ENCODE results near the gene RHOV. TPM values are rescaled to one million over a fixed set of nuclear protein-coding genes. Genes with fewer than 3 reads are reported as not detected.

RHOV gene
- polyA plus RNA-seq, 1 donor from 2014 or later: 2.8 TPM

GRCh38 chr15:40838756-40839155, 35.3 kb downstream of the RHOV start:
- Histone ChIP-seq H3K4me2 (ENCODE audit: low read length) (no peak overlapping the region), H3K79me2 (replicated peaks; ENCODE audit: insufficient read depth, low read length) (no peaks in the 10 kb centered on the region), H3K4me3 (ENCODE audit: low read length) (no peak overlapping the region), H3F3A (ENCODE audit: insufficient read depth, low read length, poor library complexity, severe bottlenecking) (no peaks in the 10 kb centered on the region), H3K36me3 (ENCODE audit: insufficient read depth, low read length) (no peaks in the 10 kb centered on the region), H3K27ac (ENCODE audit: low read length) (no peak overlapping the region), H3K9me2 (ENCODE audit: insufficient read depth, low read length) (no peaks in the 10 kb centered on the region), H4K20me1 (ENCODE audit: insufficient read depth) (no peaks in the 10 kb centered on the region), H3K9ac (ENCODE audit: low read length) (no peak overlapping the region), H3K9me3 (ENCODE audit: low read length) (no peaks in the 10 kb centered on the region), H2AFZ (ENCODE audit: low read depth, low read length) (no peak overlapping the region), H3K27me3 (ENCODE audit: insufficient read depth, low read depth, low read length) (peaks cover 30% of the 10 kb centered on the region)
- TF ChIP-seq TAF1 (IDR thresholded peaks at IDR 0.05; ENCODE audit: low read depth) (no peak), REST (IDR thresholded peaks at IDR 0.05; ENCODE audit: borderline replicate concordance) (no peak), MXI1 (conservative IDR thresholded peaks at IDR 0.05; ENCODE audit: poor library complexity, severe bottlenecking) (no peak), CTCF (IDR thresholded peaks at IDR 0.05; ENCODE audit: poor library complexity, severe bottlenecking) (no peak), SMC3 (conservative IDR thresholded peaks at IDR 0.05; ENCODE audit: poor library complexity) (no peak), EZH2 (IDR thresholded peaks at IDR 0.05; ENCODE audit: borderline replicate concordance, insufficient read depth, low read length, poor library complexity, severe bottlenecking) (no peak), EP300 (conservative IDR thresholded peaks at IDR 0.05; ENCODE audit: poor library complexity, severe bottlenecking) (no peak), POLR2AphosphoS5 (IDR thresholded peaks at IDR 0.05) (no peak)

GRCh38 chr15:40836020-40836419, 38.0 kb downstream of the RHOV start:
- Histone ChIP-seq H3K9ac (ENCODE audit: low read length) (no peak overlapping the region), H3K36me3 (ENCODE audit: insufficient read depth, low read length) (no peaks in the 10 kb centered on the region), H3K4me3 (ENCODE audit: low read length) (no peak overlapping the region), H3F3A (ENCODE audit: insufficient read depth, low read length, poor library complexity, severe bottlenecking) (no peaks in the 10 kb centered on the region), H3K79me2 (replicated peaks; ENCODE audit: insufficient read depth, low read length) (no peaks in the 10 kb centered on the region), H3K27me3 (ENCODE audit: insufficient read depth, low read depth, low read length) (peaks cover 2% of the 10 kb centered on the region), H3K4me2 (ENCODE audit: low read length) (no peak overlapping the region), H3K27ac (ENCODE audit: low read length) (no peak overlapping the region), H2AFZ (ENCODE audit: low read depth, low read length) (no peak overlapping the region), H3K9me3 (ENCODE audit: low read length) (no peaks in the 10 kb centered on the region), H4K20me1 (ENCODE audit: insufficient read depth) (no peaks in the 10 kb centered on the region), H3K9me2 (ENCODE audit: insufficient read depth, low read length) (no peaks in the 10 kb centered on the region)
- no peak for TF ChIP-seq MXI1 (conservative IDR thresholded peaks at IDR 0.05; ENCODE audit: poor library complexity, severe bottlenecking)
- no peak for TF ChIP-seq EZH2 (IDR thresholded peaks at IDR 0.05; ENCODE audit: borderline replicate concordance, insufficient read depth, low read length, poor library complexity, severe bottlenecking)
- no peak for TF ChIP-seq POLR2AphosphoS5 (IDR thresholded peaks at IDR 0.05)
- TF ChIP-seq RAD21 (conservative IDR thresholded peaks at IDR 0.05): no peak
- no peak for TF ChIP-seq TAF1 (IDR thresholded peaks at IDR 0.05; ENCODE audit: low read depth)
- no peak for TF ChIP-seq SMC3 (conservative IDR thresholded peaks at IDR 0.05; ENCODE audit: poor library complexity)
- TF ChIP-seq REST (IDR thresholded peaks at IDR 0.05; ENCODE audit: borderline replicate concordance): no peak
- TF ChIP-seq EP300 (conservative IDR thresholded peaks at IDR 0.05; ENCODE audit: poor library complexity, severe bottlenecking): no peak
